HL-60 (cell line): Measurements from ENCODE around the gene CHN2.

ENCODE experiments used
- DNase-seq, 2 experiments: peaks; one replicate each; pipeline ENCODE4 v3.0.0-alpha.2; 2010 to 2020; ENCODE audit warnings: low read depth in 1 of 2, low spot score in 1 of 2
- H3K27ac ChIP-seq: fragments of 250-450 bp; sonication (Bioruptor Pico); replicated peaks from 2 replicates; pipeline ENCODE4 v1.5.1; 2020; ENCODE audit warnings: mild to moderate bottlenecking, moderate library complexity
- H3K27me3 ChIP-seq: fragments of 250-450 bp; sonication (Bioruptor Pico); 2 replicates; pipeline ENCODE4 v1.5.1; 2021; ENCODE audit warnings: mild to moderate bottlenecking, moderate library complexity; ENCODE audit not compliant: insufficient read depth, poor library complexity, severe bottlenecking
- H3K4me3 ChIP-seq: replicated peaks from 2 replicates; pipeline ENCODE4 v1.5.1; 2011; ENCODE audit warnings: mild to moderate bottlenecking, control low read depth, low read length; ENCODE audit not compliant: insufficient read depth
- CTCF ChIP-seq: IDR thresholded peaks from one replicate; pipeline ENCODE4 v1.5.1; 2011; ENCODE audit warnings: low read length, control low read depth, inconsistent platforms; ENCODE audit not compliant: insufficient read depth
- GABPA ChIP-seq: IDR thresholded peaks from 2 replicates; pipeline ENCODE4 v1.6.1; 2012; ENCODE audit warnings: low read depth
- POLR2AphosphoS5 ChIP-seq: IDR thresholded peaks from 2 replicates; pipeline ENCODE4 v1.6.1; 2012; ENCODE audit warnings: low read depth
- SPI1 ChIP-seq: IDR thresholded peaks from 2 replicates; pipeline ENCODE4 v1.6.1; 2012; ENCODE audit warnings: low read depth, mild to moderate bottlenecking, borderline replicate concordance
- TF ChIP-seq, protein P1 (sequence below): IDR thresholded peaks from 2 replicates; pipeline ENCODE4 v1.6.1; 2012; ENCODE audit warnings: low read depth; ENCODE audit not compliant: insufficient replicate concordance

The CHN2 gene

DNA sequence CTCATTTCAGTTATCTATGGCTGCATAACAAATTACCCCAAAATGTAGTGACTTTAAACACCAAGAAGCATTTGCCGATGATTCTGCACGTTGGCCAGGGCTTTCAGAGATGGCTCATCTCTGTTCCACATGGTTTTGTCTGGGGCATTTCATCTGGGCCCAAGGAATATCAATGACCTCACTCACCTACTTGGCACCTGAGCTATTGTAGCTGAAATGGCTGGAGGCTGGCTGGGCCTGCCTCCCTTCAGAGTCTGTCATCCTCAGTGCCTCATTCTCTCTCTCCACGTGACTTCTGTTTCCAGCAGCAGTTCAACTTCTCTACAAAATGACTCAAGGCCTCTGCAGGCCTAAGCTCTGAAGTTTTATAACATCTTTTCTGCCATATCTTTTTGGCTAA is 249.7 kb downstream of the CHN2 start:
- Histone ChIP-seq H3K4me3 (no peak overlapping the region), H3K27me3 (peaks cover 2% of the 10 kb centered on the region), H3K27ac (no peak overlapping the region)
- DNase-seq: no peak
- TF ChIP-seq POLR2AphosphoS5: no peak
- TF ChIP-seq, protein P1, sequence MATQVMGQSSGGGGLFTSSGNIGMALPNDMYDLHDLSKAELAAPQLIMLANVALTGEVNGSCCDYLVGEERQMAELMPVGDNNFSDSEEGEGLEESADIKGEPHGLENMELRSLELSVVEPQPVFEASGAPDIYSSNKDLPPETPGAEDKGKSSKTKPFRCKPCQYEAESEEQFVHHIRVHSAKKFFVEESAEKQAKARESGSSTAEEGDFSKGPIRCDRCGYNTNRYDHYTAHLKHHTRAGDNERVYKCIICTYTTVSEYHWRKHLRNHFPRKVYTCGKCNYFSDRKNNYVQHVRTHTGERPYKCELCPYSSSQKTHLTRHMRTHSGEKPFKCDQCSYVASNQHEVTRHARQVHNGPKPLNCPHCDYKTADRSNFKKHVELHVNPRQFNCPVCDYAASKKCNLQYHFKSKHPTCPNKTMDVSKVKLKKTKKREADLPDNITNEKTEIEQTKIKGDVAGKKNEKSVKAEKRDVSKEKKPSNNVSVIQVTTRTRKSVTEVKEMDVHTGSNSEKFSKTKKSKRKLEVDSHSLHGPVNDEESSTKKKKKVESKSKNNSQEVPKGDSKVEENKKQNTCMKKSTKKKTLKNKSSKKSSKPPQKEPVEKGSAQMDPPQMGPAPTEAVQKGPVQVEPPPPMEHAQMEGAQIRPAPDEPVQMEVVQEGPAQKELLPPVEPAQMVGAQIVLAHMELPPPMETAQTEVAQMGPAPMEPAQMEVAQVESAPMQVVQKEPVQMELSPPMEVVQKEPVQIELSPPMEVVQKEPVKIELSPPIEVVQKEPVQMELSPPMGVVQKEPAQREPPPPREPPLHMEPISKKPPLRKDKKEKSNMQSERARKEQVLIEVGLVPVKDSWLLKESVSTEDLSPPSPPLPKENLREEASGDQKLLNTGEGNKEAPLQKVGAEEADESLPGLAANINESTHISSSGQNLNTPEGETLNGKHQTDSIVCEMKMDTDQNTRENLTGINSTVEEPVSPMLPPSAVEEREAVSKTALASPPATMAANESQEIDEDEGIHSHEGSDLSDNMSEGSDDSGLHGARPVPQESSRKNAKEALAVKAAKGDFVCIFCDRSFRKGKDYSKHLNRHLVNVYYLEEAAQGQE: no peak
- TF ChIP-seq CTCF: no peak
- TF ChIP-seq GABPA: no peak
- no peak for TF ChIP-seq SPI1

DNA sequence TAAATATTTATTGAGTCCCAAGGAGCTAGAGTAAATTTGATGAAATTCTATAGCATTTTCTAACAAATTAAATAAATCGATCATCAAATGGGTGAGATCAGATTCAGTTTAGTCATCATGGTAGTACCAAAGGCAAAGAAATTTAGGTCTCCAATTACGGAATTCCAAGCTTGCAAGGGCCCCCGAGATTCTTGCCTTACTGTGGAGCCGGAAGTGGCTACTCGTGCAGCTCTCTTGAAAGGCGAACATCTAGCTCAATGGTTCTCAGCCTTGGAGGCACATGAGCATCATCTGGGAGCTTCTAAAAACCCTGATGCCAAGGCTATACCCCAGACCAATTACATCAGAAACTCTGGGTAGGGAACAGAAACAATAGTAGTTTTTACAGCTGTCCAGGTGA is 251.2 kb downstream of the CHN2 start:
- no peak overlapping the region for H3K27ac ChIP-seq
- DNase-seq: no peak
- no peak overlapping the region for H3K4me3 ChIP-seq
- no peak for TF ChIP-seq SPI1
- TF ChIP-seq, protein P1: no peak
- TF ChIP-seq GABPA: no peak
- TF ChIP-seq POLR2AphosphoS5: no peak
- no peak for TF ChIP-seq CTCF
- peaks cover 3% of the 10 kb centered on the region for H3K27me3 ChIP-seq

GRCh38 chr7:29447828-29448227 is 253.3 kb downstream of the CHN2 start:
- TF ChIP-seq CTCF: no peak
- no peak for TF ChIP-seq GABPA
- TF ChIP-seq, protein P1: no peak
- TF ChIP-seq SPI1: no peak
- TF ChIP-seq POLR2AphosphoS5: no peak
- Histone ChIP-seq H3K4me3 (no peak overlapping the region), H3K27me3 (peaks cover 3% of the 10 kb centered on the region), H3K27ac (no peak overlapping the region)
- no peak for DNase-seq
